OCI-M2 (cell line): ENCODE data around the gene INCA1.

Experiments
- DNase-seq: peaks from one replicate; lab custom pipeline; 2025; ENCODE audit not compliant: unreplicated experiment; lab: John Stamatoyannopoulos, UW

INCA1 gene

DNA sequence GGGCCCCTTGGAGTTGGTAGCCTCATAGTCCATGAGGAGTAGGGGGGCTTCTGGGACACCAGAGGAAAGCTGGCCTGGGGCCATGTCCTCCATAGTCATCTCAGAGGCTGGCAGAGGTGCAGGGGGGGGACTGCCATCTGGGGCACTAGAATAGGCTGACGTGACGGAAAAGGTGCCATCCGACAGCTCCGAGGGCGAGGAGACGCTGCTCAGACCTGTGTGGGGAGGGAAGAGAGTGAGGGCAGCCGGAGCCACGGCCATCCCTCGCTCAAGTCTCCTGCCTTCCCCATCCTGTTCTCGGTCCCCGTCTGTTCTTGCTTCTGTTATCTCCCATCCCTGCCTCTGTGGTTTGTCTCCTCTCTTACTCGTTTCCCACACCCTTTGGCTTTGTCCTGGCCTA lies 25.0 kb downstream of the INCA1 start:
- no peak for DNase-seq

- DNase-seq = no peak
Observed at GRCh38 chr17:4971826-4972225, 25.5 kb downstream of the INCA1 start.

- DNase-seq = no peak
Observed at GRCh38 chr17:4970273-4970672, 27.0 kb downstream of the INCA1 start.

- DNase-seq = no peak
Observed at GRCh38 chr17:4969551-4970173, 27.7 kb downstream of the INCA1 start.

DNA sequence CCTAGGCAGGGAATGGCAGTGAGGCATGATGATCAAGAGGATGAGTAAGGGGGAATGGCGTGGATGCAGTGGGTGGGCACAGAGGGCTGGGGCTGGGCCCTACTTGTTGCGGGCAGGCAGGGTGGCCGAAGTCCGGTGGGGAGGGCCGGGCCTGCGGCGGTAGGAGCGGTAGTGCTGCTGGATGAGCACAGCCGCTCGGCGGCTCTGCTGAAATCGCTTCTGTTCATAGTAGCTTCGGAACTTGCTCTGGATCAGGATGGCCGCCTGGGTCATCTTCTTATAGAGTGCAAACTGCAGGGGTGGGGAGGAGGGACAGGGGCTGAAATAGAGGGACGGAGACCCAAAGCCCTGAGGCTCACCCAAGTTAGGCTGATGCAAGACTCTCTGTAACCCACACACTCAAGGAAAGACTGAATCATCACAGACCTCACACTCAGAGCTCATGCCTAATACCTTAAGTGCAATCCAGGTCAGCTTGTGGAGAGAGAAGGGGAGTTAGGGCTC lies 28.2 kb downstream of the INCA1 start:
- DNase-seq = no peak

DNA sequence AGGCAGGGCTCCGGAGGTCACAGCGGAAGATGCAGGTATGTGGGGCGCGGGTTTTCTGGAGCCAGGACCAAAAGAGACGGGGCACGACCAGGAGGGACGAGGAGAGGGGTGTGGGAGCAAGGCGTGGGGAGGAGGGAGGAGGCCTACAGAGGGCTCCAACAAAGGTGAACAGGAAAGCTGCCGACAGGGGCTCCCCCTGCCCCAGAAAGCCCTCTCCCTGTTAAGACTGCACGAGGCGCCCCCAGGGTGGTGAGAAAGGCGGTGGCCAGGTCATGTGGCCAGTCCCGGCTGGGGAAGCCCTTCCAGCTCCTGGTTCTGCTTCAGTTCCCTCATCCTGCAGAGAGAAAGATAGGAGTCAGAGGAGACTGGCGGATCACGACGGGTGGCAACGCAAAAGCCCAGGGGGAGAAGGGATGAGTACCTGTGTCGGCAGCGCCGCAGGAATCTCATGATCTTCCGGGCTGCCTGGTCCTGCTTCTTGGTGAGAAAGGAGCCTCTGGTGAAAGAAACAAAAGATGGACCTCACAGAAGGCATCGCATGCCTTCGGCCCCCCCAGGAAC lies 28.8 kb downstream of the INCA1 start:
- DNase-seq = no peak

DNA sequence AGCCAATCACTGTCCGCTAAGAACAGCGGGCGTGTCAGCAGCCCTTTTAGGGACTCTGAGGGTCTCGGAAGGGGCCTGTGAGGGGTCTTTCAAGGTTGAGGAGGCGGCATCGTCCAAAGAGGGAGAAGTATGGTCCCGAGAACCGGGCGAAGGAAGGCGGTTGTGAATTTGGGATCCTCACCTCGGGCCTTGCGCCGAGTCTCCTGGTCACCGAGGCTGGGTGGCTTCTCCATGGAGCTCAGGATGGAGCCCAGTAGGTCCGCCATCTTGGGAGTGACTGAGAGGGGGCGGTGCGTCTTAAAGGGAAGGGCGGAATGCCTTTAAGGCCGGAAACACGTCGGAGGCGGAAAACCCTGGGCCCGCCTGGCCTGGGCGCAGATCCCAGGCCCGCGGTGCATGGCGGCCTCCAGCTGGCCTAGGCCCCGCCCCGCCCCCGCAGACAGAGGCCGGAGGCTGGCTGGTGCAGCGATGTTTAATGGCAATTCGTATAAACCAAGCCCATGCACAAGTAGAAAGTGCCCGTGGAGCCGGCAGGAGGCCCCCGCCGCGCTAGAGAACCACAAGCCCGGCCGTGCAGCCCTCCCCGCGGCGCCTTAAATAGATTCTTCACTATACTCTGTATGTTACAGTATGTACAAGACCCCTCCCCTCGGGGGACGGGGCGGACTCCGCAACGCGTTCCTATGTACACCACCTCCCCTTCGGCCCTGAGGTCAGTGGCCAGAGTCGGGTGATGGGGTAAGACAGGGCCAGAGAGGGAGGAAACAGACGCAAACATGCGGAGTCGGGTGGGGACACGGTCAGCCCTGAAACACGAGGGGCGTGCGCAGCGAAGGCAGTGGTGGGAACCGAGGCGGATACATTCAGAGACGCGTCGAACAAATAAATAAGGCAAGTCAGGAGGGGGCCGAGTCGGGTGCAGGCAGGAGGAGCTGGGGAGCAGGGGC lies 29.5 kb downstream of the INCA1 start, which contains the start of gene SPAG7:
Gene SPAG7 (minus strand): TSS at position 279 of the 947 bp plus-strand sequence. CDS start 13 bp downstream, at position 266.
- DNase-seq = peak; percentile 96

- peak; percentile 96 for DNase-seq
Observed at GRCh38 chr17:4966844-4967538, 30.3 kb downstream of the INCA1 start.

GRCh38 chr17:4965311-4965986 lies 31.9 kb downstream of the INCA1 start:
- no peak for DNase-seq

GRCh38 chr17:4960279-4960922 lies 36.9 kb downstream of the INCA1 start:
- DNase-seq = no peak

- DNase-seq = no peak
Observed at GRCh38 chr17:4959261-4959965, 37.9 kb downstream of the INCA1 start.

DNA sequence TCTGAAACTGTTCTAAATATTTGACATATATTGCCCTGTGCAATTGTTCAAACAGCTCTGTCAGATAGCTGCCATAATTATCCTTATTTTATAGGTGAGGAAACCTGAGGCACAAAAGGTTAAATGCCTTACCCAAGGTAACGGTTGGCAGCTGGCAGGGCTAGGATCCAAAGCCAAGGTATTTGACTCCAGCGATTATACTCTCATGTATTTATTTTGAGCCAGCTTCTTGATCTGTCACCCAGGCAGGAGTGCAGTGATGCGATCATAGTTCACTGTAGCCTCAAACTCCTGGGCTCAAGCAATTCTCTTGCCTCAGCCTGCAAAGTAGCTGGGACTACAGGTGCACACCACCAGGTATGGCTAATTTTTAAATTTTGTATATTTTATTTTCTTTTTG lies 39.2 kb downstream of the INCA1 start:
- no peak for DNase-seq

- no peak for DNase-seq
Observed at GRCh38 chr17:4956493-4957061, 40.7 kb downstream of the INCA1 start.

GRCh38 chr17:4955091-4955490 lies 42.2 kb downstream of the INCA1 start:
- no peak for DNase-seq

DNA sequence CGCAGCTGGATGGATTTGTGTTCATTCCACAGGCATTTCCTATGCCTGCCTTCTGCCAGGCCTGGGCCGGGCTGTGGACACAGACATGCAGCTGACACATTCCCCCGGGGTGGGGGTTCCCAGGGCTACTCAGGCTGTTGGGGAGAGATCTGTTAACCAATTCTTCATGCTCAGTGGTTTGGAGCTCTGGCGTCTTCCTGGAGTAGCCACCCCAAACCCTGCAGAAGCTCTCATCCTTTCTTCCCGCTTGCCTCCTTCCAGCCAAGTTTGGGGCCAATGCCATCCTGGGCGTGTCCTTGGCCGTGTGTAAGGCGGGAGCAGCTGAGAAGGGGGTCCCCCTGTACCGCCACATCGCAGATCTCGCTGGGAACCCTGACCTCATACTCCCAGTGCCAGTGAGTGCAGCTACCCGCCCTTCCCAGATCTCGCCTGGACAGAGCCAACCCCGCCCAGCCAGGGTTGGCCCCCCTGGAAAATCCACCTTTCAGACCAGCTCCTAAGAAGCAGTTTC lies 43.8 kb downstream of the INCA1 start:
- DNase-seq = no peak

- DNase-seq = no peak
Observed at GRCh38 chr17:4951486-4951885, 45.8 kb downstream of the INCA1 start.

GRCh38 chr17:4950746-4951204 lies 46.5 kb downstream of the INCA1 start, which contains the start of gene ENO3:
Gene ENO3 (plus strand): TSS chr17:4951119. CDS start chr17:4951830, 711 bp downstream.
- DNase-seq = no peak

- DNase-seq = no peak
Observed at GRCh38 chr17:4950075-4950745, 47.1 kb downstream of the INCA1 start.
